Umbilical cord (tissue), 2 donors: ENCODE measurements around the gene HLA-DMA. TPM values are rescaled to one million over a fixed set of nuclear protein-coding genes. Genes with fewer than 3 reads are reported as not detected.

Source experiments
- DNase-seq: peaks from one replicate; pipeline ENCODE4 v3.0.0-alpha.2; 2015; ENCODE audit warnings: low spot score
- total RNA-seq: library from RNA; depleted of rRNA; stranded (reverse); fragments of >200 nt; gene quantifications from one replicate; pipeline ENCODE4 v1.2.3, GENCODE V29; 2014; ENCODE audit warnings: low replicate concordance; ENCODE audit not compliant: insufficient read depth

HLA-DMA gene
- total RNA-seq, 1 donor from 2014 or later: 5.8 TPM

- DNase-seq: no peak
These were observed 21.8 kb upstream of the HLA-DMA start for GRCh38 chr6:32974541-32975308.

GRCh38 chr6:32974016-32974333 is 21.1 kb upstream of the HLA-DMA start:
- peak; percentile 76 for DNase-seq

- peak; percentile 50 for DNase-seq
These were observed 20.5 kb upstream of the HLA-DMA start for GRCh38 chr6:32973144-32974015.

DNA sequence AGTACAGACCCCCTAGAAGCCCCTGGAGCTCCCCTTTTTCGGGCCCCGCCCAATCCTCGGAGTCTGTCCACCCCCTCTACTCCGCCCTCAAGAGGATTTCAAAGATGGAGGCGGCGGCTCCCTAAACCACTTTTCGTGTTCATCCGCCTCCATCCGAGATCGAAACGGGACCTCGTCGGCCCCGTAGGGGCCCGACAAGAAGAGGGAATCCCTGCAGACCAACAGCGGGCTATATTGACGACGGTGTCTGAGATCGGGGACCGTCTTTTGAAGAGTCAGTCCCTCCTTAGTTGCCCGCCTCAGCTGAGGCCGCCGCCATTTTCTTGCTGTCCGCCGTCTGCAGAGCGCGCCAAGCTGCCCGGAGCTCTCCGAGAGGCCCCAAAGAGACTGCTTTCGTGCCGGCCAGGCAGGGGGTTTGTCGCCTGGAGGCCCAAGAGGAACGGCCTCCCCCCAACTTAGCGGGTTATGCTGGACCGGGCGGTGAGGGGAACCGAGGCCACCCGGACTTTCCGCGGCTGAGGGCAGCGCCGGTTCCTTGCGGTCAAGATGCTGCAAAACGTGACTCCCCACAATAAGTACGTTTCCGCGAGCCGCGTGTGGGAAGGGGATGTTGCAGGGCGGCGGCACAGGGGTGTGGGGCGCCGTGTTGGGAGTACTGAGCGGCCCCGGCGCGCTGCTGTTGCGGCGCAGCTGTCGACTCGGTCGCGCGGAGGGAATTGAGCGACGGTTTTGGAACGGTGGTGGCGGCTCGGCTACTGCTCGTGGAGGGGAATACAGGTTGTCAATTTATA is 19.7 kb upstream of the HLA-DMA start:
- DNase-seq: no peak

GRCh38 chr6:32971581-32972352 is 18.9 kb upstream of the HLA-DMA start:
- peak; percentile 100 for DNase-seq

GRCh38 chr6:32971242-32971580 is 18.3 kb upstream of the HLA-DMA start:
- DNase-seq: no peak

DNA sequence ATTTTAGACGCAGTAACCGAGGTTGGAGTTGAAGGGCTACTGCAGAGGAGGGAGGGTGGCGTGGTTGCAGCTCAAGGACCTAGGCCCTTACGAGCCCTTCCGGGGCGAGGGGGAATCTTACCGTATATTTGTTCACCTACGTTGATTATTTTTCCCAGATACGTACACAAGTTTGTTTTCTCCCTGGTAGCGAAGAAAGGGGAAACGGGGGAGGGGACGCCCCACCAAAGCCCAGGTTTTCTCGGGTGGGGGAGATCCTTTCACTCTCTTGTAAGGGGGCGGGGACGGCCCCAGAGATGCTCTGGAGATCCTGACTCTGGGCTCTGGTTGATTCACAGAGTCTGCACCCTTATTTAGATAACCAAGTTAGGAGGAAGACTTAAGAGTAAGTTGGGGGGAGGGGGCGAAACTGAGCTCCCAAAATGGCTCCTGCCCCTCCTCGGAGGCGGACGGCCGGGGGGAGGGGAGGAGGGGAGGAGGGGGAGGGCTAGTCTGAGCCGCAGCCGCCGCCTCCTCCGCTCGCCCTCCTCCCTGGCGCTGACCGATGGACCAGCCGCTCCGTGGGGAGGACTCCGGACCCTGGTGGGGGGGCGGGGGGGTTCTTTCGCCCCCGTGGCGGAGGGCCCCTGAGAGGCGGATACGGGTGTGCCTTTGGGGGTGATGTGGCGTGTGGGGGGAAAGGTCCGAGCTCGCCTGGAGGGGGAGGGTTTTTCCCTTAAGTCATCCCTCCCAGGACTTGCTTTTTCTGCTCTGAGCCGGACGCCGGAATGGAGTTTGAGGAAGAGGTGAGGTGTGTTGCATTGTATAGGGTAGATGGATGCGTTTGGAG is 17.7 kb upstream of the HLA-DMA start:
- peak; percentile 96 for DNase-seq

DNA sequence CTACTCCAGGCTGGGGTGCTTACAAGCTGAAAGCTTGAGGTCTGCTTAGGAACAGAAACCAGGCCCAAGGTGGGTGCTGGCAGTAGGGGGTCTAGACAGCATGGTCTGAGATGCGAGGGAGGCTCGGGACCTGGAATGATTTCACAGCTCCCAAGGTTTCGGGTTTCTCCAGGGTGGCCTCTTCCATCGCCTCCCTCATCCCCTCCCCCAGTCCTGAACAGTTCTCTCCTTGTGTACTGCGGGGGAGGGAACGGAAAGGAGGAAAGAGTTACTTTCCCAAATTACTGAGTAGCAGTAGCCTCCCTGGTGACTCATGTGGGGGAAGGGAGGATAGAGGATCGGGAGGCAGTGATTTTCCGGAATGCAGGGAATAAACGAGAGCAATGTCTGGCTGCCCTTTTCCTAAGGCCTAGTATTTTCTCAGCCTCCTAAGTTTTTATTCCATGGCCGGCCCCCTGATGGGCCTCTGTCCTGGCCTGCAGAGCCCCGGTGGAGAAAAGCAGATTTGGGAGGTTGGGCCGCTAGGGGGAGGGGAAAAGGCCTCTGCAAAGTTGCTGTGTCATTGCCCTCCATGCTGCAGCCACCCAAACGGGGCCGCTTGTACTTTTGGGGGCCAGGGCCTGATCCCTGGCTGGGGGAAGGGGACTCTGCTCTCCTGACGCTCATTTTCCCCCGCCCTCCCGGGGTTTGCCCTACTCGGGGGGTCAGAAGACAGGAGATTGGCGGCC is 17.0 kb upstream of the HLA-DMA start:
- peak; percentile 92 for DNase-seq

DNA sequence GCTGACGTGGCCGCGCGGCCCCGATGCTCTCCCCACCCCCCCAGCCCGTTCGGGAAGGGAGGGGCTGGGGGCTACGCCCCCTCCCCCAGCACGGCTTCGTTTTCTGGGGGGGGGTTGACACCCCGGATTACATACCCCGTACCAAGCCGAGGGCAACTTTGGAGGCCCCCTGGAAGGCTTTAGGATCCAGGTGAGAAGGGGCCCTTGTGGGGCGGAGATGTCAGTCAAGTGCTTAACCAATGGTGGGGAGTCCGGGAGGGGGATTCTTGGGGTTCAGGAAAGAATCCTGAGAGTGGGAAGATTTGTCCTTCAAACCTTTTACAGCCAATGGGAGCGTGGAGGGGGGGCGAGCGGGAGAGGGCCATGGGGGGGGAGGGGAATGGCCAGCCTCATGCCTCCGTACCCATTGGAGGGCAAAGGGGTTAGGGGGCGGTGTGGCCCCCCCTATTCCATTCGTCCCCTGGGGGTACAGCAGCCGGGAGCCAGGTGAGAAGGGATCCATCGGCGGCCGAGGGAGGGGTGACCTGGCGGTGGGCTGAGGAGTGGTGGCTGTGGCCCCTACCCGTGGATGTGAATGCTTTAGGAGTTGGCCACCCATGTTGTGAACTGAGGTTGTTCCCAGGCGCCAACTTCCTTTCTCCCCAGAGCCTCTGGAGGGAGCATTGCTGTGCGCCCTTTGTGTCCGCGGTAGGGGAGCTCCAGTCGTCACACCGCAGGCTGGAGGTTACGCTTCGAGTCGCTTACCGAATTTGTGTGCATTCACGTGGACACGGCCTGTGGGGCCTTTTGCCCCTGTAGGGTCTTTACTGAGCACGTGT is 16.2 kb upstream of the HLA-DMA start:
- DNase-seq: peak; percentile 88

DNA sequence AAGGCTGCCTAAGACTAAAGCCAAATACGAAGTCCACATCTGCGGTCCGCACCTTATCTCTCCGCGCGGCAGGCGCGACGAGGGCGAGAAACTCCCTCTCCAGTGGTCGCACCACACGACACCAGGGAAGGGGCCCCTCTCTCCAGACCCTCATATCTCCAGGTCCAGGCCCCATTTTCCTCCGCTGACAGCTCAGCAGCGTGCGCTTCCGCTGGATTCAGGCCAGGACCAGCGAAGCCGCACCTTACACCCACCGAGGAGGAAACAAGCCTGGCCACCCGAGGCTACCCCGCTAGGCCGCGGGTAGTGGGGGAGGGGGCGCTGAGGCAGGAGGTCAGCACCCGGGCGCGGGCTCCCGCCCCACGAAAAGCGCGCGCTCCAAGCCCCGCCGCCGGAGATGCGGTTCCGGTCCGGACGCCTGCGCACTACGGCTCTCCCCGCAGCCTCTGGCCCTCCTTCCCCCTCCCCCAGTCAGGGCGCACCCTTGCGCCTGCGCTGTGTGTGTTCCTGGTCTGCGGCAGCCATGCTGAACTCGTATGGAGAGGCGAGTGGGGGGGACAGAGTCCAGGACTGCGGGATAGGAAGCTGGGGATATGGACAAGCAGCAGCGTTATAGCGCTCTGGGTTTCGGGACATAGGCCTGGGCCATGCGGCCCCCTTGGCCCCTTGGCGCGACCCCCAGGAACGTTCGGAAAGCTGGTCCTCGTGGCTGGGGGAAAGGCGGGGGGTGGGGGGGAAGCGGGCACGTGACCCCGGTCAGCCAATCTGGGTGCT is 15.4 kb upstream of the HLA-DMA start, which contains the start of gene BRD2:
BRD2 (plus strand) TSS at position 502 of the 774 bp plus-strand sequence. CDS start 4,305 bp downstream, outside the sequence.
- DNase-seq: peak; percentile 99

DNA sequence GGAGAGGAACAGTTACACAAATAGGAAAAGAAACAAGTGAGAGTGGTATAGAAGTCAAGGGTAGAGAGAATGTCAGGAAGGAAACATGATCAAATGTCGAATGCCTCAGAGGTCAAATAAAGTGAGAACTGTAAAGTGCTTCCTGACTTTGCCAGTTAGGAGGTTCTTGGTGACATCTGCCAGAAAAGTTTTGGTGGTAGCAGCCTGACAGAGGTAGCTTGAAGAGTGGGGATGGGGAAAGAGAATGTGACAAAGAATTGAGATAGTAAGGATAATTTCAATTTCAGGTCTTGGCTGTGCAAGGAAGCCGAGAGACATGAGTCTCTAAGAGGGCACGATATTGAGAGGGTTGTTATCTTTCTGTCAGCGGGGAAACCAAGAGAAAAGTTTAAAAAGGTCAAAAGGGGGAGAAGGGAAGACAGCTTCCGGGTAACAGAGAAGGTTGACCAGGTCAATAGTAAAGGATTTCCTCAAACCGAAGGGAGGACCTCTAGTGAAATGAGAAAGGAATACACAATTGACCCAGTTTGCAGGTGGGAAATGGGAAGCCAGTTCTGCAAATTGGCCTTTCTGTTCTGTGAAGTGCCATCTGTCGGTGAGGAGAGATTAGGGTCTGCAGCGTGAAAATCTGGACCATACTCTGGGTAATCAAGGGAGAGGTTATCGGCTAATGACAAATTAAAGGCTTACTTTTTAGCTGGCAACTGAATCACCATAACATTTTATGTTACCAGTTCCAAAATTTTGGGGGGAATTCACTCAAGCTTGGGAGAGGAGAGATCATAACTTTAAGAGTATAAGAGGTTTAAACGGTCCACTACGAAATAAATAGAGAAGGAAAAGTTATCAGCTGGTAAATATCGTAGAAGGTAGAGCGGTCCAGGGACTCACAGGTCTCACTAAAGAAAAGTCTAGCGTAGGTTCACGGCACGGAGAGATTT is 14.5 kb upstream of the HLA-DMA start:
- DNase-seq: peak; percentile 61

GRCh38 chr6:32964776-32965175 is 11.9 kb upstream of the HLA-DMA start:
- no peak for DNase-seq

- no peak for DNase-seq
These were observed 11.0 kb upstream of the HLA-DMA start for GRCh38 chr6:32963866-32964265.

DNA sequence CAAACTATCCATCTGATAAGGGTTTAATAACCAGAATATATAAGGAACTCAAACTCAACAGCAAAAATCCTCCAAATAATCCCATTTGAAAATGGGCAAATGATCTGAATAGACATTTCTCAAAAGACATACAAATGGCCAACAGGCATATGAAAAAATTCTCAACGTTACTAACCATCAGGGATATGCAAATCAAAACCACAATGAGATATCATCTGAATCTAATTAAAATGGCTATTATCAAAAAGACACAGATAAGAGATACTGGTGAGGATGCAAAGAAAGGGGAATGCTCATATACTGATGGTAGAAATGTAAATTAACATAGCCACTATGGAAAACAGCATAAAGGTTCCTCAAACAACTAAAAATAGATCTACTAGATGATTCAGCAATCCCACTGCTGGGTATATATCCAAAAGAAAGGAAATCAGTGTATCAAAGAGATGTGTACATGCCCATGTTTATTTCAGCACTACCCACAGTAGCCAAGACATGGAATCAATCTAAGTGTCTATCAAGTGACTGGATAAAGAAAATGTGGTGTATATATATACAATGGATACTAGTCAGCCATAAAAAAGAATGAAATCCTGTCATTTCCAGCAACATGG is 9.4 kb upstream of the HLA-DMA start:
- DNase-seq: no peak

DNA sequence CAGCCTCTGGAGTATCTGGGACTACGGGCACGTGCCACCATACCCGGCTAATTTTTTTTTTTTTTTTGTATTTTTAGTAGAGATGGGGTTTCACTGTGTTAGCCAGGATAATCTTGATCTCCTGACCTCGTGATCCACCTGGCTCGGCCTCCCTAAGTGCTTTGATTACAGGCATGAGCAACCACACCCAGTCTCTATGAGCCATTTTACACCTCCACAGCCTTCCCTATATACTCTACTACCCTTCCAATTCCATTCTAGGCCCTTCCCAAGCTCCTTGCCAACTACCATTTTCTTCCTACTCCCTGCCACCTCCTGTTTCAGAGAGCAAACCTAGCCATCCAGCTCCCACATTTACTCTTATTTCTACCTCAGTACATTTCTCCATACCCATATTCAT is 7.7 kb upstream of the HLA-DMA start:
- no peak for DNase-seq

DNA sequence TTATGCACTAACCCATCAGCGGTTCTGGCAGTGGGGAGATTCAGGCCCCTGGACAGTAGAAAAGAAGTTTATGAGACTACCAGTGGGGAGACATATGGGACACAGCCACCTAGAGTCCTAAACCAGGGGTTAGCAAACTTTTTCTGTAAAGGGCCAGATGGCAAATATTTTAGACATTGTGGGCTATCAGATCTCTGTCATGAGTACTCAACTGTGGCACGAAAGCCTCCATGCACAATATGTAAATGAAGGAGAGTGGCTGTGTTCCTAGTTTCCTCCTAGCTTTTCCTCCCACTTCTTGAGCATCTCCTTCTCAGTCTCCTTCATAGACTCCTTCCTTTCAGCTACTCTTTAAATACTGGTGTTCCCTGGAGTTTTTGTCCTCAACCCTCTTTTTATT is 3.3 kb upstream of the HLA-DMA start:
- no peak for DNase-seq
